GM21423 (cell line): ENCODE results near the gene CATSPERZ.
"Not testable (repeated sequence)": the region's sequence is repeated elsewhere in the genome, so short reads cannot be mapped to it uniquely, and the experiment has no call there.

Experiments used
- ATAC-seq: cut with Tn5 transposase; IDR thresholded peaks from one replicate; pipeline ENCODE4 v1.9.1; 2021; ENCODE audit warnings: mild to moderate bottlenecking, moderate library complexity; ENCODE audit not compliant: unreplicated experiment

CATSPERZ gene

GRCh38 chr11:64297699-64298358, 2.3 kb upstream of the CATSPERZ start:
- ATAC-seq: no peak

- no peak for ATAC-seq
Measured at GRCh38 chr11:64298966-64299846, 952 bp upstream of the CATSPERZ start.

GRCh38 chr11:64303109-64304031, 3.2 kb downstream of the CATSPERZ start:
- ATAC-seq: no peak

- ATAC-seq: no peak
Measured at GRCh38 chr11:64304032-64304315, 3.8 kb downstream of the CATSPERZ start.

GRCh38 chr11:64304316-64305072, 4.3 kb downstream of the CATSPERZ start:
- peak; percentile 31 for ATAC-seq

- ATAC-seq: peak; percentile 69
Measured at GRCh38 chr11:64305075-64305690, 5.0 kb downstream of the CATSPERZ start, which contains the start of gene ESRRA. Gene ESRRA, plus strand, starts transcription at chr11:64305524. Its CDS starts 1,656 bp downstream, at chr11:64307180.

- peak; percentile 19 for ATAC-seq
Measured at GRCh38 chr11:64305691-64306562, 5.8 kb downstream of the CATSPERZ start.

GRCh38 chr11:64306563-64306875, 6.4 kb downstream of the CATSPERZ start:
- ATAC-seq: no peak

GRCh38 chr11:64306876-64307622, 6.9 kb downstream of the CATSPERZ start:
- no peak for ATAC-seq

GRCh38 chr11:64307795-64308194, 7.6 kb downstream of the CATSPERZ start:
- not testable (repeated sequence) for ATAC-seq

- no peak for ATAC-seq
Measured at GRCh38 chr11:64312947-64313346, 12.8 kb downstream of the CATSPERZ start.

GRCh38 chr11:64313491-64314145, 13.5 kb downstream of the CATSPERZ start:
- ATAC-seq: no peak

GRCh38 chr11:64314146-64314804, 14.1 kb downstream of the CATSPERZ start:
- no peak for ATAC-seq

GRCh38 chr11:64314805-64315561, 14.8 kb downstream of the CATSPERZ start:
- ATAC-seq: no peak

GRCh38 chr11:64315667-64316526, 15.7 kb downstream of the CATSPERZ start:
- not testable (repeated sequence) for ATAC-seq
